ENCODE data around the gene SNX32. TPM values are rescaled to one million over a fixed set of nuclear protein-coding genes. Genes with fewer than 3 reads are reported as not detected.
A peak's percentile ranks its signal among the peaks of the same experiment; 100 is the strongest.
"Not testable (repeated sequence)": the region's sequence is repeated elsewhere in the genome, so short reads cannot be mapped to it uniquely, and the experiment has no call there.

The SNX32 gene
- total RNA-seq, 2 experiments from 2014 or later: 2.0 to 2.7 TPM

DNA sequence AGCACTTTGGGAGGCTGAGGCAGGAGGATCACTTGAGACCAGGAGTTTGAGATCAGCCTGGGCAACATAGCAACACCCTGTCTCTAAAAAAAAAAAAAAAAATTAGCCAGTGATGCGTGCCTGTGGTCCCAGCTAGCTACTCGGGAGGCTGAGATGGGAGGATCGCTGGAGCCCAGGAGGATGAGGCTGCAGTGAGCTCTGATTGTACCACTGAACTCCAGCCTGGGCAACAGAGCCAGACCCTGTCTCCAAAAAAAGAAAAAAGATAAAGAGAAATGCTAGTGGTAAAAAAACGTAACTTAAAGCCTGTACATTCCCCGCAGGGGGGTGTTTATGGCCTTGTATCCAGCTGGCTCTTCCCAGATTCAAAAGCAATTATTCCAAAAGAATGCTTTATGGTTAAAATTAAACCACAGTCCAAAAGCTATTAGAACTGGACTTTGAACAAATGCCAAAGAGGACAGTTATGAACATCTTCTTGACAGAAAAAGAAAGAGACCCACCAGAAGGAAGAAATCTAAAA, 16.4 kb upstream of the SNX32 start:
- no peak for DNase-seq
- peak overlapping the region; percentile 69 for H3K4me3 Mint-ChIP-seq
- H3K9me3 Mint-ChIP-seq: no peaks in the 10 kb centered on the region
- no peaks in the 10 kb centered on the region for H3K36me3 Mint-ChIP-seq
- ChIA-PET POLR2A (interaction anchor here (0.6 to 3.4 kb wide), 8 partner anchors 16 to 203 kb away, joined by 3 to 19 read pairs (median 4); partner anchors contain the start of genes AP5B1, CFL1, MAP3K11 and RNASEH2C), CTCF (interaction anchor here (0.6 to 6.2 kb wide), 30 partner anchors 9 to 205 kb away, joined by 3 to 126 read pairs (median 5); partner anchors contain the start of genes AP5B1, KAT5, MUS81 and RELA)
- peaks cover 10% of the 10 kb centered on the region for H3K4me1 Mint-ChIP-seq (ENCODE audit: low read depth)
- H3K27me3 Mint-ChIP-seq: no peaks in the 10 kb centered on the region
- H3K27ac Mint-ChIP-seq: peak overlapping the region; percentile 46
- intact Hi-C loops (cut with micrococcal nuclease): no loop called here

DNA sequence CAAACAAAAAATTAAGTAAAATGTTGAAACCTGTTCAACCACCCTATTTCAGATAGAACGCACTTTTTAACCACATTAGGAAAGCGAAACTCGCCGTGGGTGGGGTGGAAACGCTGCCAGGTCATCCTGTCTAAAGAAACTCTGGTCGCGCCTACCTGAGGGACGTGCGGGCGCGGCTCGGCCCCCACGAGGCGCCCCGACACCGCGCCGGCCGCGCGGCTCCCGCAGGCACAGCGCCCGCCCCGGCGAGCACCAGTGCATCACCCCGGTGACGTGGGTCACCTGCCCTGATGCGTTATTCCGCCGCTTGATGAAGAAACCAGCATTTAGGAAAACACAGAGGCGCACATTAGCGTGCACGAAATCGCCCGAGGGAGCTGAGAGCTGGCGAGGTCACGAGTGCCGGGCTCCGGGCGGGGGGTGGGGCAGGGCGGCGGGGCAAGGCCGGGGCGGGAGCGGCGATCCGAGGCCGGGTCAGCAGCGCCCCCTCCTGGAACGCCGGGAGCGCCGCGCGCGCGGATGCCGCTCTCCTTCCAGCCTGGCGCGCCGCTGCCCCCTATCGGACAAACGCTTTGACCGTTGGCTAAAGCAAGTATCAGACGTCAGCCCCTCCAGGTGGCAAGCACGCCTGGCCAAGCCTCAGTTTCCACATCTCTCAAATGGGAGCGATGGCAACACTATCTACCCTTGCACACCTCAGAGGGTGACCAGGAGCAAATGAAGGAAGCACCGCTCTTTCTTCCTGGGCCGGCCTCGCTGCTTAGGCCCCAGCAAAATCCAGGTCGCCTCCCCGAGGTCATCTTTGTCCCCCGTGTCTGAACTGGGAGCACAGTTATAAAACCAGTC, 15.7 kb upstream of the SNX32 start:
- ChIA-PET CTCF (interaction anchor here (0.6 to 6.2 kb wide), 35 partner anchors 9 to 430 kb away, joined by 3 to 126 read pairs (median 5); partner anchors contain the start of genes AP5B1, KAT5, MUS81 and RNASEH2C), POLR2A (interaction anchor here (0.6 to 3.4 kb wide), 8 partner anchors 15 to 204 kb away, joined by 3 to 19 read pairs (median 4); partner anchors contain the start of genes AP5B1, CFL1, MAP3K11 and RNASEH2C)
- intact Hi-C loops (cut with micrococcal nuclease): loop anchor here (1.0 kb wide), 2 partner anchors 38 to 106 kb away; partner anchors contain the start of genes AP5B1 and KAT5
- Mint-ChIP-seq H3K9me3 (no peaks in the 10 kb centered on the region), H3K27me3 (no peaks in the 10 kb centered on the region), H3K36me3 (no peaks in the 10 kb centered on the region), H3K4me3 (peak overlapping the region; percentile 69), H3K4me1 (ENCODE audit: low read depth) (peaks cover 10% of the 10 kb centered on the region), H3K27ac (peak overlapping the region; percentile 46)
- DNase-seq: peak; percentile 95

DNA sequence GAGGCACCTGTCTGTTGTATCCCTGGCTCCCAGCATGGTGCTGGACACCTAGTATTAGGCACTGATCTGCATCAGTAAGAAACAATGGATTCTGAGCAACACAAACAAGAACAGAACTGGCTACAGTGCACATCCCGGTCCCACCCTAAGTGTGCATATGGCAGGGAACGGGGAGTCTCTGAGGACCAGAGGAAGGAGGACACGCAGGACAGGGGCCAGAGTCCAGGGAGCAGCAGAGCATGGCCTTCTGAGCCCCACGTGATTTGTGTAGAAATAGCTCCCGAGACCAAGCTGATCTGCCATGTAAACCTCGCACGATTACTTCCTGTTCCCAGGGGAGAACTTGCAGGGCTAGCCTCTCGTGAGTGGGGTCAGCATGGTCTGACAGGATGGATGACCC, 12.7 kb upstream of the SNX32 start:
- no peaks in the 10 kb centered on the region for H3K9me3 Mint-ChIP-seq
- no peak overlapping the region for H3K4me3 Mint-ChIP-seq
- no peak for DNase-seq
- no peaks in the 10 kb centered on the region for H3K36me3 Mint-ChIP-seq
- H3K27ac Mint-ChIP-seq: no peak overlapping the region
- ChIA-PET POLR2A (no interaction called here), CTCF (interaction anchor here (2.8 to 6.2 kb wide), 2 partner anchors 41 to 43 kb away, joined by 15 to 126 read pairs; partner anchors contain the start of gene AP5B1)
- intact Hi-C loops (cut with micrococcal nuclease): no loop called here
- H3K27me3 Mint-ChIP-seq: no peaks in the 10 kb centered on the region
- peaks cover 10% of the 10 kb centered on the region for H3K4me1 Mint-ChIP-seq (ENCODE audit: low read depth)

DNA sequence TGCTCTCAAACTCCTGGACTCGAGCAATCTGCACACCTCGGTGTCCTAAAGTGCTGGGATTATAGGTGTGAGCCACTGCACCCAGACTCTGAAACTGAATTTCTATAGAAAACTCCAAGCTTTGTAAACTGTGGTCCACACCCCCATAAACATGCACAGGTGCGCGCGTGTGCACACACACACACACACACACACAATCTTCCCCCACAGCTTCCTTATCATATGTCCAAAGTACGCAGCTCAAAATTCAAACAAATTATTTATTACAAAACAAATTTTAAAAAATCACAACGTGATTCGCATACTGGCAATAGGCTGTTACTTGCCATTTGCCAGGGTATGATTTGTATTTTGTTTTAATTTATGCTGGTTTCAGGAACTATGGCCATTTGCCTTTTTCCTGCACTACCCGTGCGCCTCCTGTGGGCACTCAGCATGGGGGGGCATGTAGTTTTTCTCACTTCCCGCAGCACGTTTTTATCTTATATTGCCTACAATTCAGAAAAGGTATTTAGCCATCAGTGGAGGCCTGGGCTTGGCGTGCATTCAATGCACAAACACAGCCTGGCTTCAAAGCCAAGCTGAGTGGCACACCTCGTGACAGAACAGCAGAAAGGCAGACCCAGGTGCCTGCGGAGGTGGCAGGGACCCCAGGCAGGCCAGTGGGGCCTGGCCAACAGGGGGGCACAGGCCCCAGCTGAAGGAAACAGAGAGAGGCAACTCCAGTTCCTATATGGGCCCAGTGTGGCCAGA, 10.8 kb upstream of the SNX32 start:
- H3K4me1 Mint-ChIP-seq (ENCODE audit: low read depth): peaks cover 7% of the 10 kb centered on the region

DNA sequence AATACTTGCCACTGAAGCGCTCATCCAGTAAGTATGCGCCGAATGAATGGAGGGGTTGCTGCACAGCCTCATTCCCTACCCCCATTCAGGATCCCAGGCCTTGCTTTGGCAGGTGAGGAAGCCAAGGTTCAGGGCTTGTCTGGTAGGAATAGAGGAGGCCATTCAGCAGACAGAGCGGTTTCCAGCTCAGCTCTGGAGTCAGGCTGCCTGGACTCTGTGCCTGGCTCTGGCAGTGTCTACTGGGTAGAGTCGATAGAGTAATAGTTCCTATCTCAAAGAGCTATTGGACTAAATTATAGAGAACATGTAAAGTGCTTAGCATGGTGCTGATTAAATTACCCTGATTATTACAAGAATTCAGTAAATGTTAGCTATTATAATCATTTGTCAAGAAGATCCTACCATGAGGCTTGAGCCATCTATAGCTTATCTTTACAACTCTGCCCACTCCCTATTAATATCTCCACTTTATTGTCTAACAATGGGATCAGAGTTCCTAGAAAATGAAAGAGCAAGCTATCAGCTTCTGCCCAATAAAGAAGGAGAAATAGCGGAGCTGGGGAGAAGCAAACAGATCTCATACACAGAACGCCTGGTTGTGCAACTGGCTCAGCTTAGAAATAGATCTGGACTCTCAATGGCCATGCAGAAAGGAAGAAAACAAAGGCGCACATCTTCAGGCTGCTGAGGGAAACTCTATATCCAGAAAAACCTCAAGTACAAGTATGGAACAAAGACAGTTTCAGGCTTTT, 6.6 kb upstream of the SNX32 start:
- DNase-seq: no peak
- H3K4me3 Mint-ChIP-seq: no peak overlapping the region
- POLR2A ChIA-PET: interaction anchor here (1.5 kb wide), 1 partner anchor 47 kb away, joined by 6 read pairs; the partner anchor contains the start of gene AP5B1

More for the DNA sequence above, 10.8 kb upstream of the SNX32 start:
- Mint-ChIP-seq H3K4me3 (no peak overlapping the region), H3K9me3 (no peaks in the 10 kb centered on the region), H3K36me3 (no peaks in the 10 kb centered on the region), H3K27me3 (no peaks in the 10 kb centered on the region), H3K27ac (no peak overlapping the region)
- CTCF ChIA-PET: interaction anchor here (0.6 to 2.8 kb wide), 5 partner anchors 10 to 117 kb away, joined by 3 to 15 read pairs (median 4); partner anchors contain the start of gene RNASEH2C
- intact Hi-C loops (cut with micrococcal nuclease): no loop called here
- DNase-seq: no peak
- POLR2A ChIA-PET: no interaction called here

DNA sequence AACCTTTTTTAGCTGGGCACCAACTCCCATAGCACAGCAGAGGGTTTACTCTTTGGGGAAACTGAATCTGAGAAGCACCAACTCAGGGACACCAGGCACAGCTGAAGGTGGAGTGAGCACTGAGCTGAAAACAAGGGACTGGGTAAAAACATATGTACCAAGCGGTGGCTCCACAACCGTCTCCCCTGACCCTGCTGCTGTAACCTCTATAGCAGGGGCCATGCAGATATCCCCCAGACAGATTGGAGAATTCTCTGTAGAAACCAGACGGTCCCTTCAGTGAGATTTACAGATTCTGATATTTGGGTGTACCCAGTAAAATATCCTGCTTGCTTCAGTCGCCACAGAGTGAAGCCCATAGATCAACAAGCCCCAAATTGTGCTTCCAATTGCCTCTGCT, 4.3 kb upstream of the SNX32 start:
- Mint-ChIP-seq H3K36me3 (no peaks in the 10 kb centered on the region), H3K27me3 (no peaks in the 10 kb centered on the region)
- POLR2A ChIA-PET: interaction anchor here (1.1 kb wide), 1 partner anchor 31 kb away, joined by 3 read pairs; the partner anchor contains the start of gene MUS81

More for the DNA sequence above, 6.6 kb upstream of the SNX32 start:
- intact Hi-C loops (cut with micrococcal nuclease): no loop called here
- H3K36me3 Mint-ChIP-seq: no peaks in the 10 kb centered on the region
- no peaks in the 10 kb centered on the region for H3K27me3 Mint-ChIP-seq
- peaks cover 19% of the 10 kb centered on the region for H3K4me1 Mint-ChIP-seq (ENCODE audit: low read depth)
- CTCF ChIA-PET: interaction anchor here (0.9 to 3.7 kb wide), 11 partner anchors 9 to 121 kb away, joined by 3 to 24 read pairs (median 4); partner anchors contain the start of genes KAT5 and MUS81
- peak overlapping the region; percentile 18 for H3K27ac Mint-ChIP-seq
- no peaks in the 10 kb centered on the region for H3K9me3 Mint-ChIP-seq

DNA sequence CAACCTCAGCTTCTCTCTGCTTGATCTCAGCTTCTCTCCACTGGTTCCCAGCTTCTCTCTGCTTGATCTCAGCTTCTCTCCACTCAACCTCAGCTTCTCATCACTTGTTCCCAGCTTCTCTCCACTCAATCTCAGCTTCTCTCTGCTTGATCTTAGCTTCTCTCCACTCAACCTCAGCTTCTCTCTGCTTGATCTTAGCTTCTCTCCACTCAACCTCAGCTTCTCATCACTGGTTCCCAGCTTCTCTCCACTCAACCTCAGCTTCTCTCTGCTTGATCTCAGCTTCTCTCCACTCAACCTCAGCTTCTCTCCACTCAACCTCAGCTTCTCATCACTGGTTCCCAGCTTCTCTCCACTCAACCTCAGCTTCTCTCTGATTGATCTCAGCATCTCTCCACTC, 1.5 kb upstream of the SNX32 start:
- H3K27me3 Mint-ChIP-seq; H3K27ac Mint-ChIP-seq; H3K4me3 Mint-ChIP-seq; intact Hi-C loops (cut with micrococcal nuclease); DNase-seq; H3K9me3 Mint-ChIP-seq; H3K36me3 Mint-ChIP-seq: not testable (repeated sequence)
- CTCF ChIA-PET: interaction anchor here (1.0 to 4.1 kb wide), 6 partner anchors 14 to 121 kb away, joined by 5 to 25 read pairs (median 10); partner anchors contain the start of genes AP5B1 and KAT5
- peaks cover 30% of the 10 kb centered on the region for H3K4me1 Mint-ChIP-seq (ENCODE audit: low read depth)
- POLR2A ChIA-PET: interaction anchor here (0.7 to 2.7 kb wide), 4 partner anchors 13 to 130 kb away, joined by 3 to 16 read pairs (median 3); partner anchors contain the start of genes CCDC85B and MUS81

More for the DNA sequence above, 4.3 kb upstream of the SNX32 start:
- H3K4me3 Mint-ChIP-seq: no peak overlapping the region
- H3K9me3 Mint-ChIP-seq: no peaks in the 10 kb centered on the region
- CTCF ChIA-PET: interaction anchor here (0.5 to 3.7 kb wide), 6 partner anchors 11 to 118 kb away, joined by 3 to 24 read pairs (median 7); partner anchors contain the start of genes CCDC85B and KAT5
- H3K4me1 Mint-ChIP-seq (ENCODE audit: low read depth): peaks cover 30% of the 10 kb centered on the region
- intact Hi-C loops (cut with micrococcal nuclease): no loop called here
- DNase-seq: no peak
- no peak overlapping the region for H3K27ac Mint-ChIP-seq

DNA sequence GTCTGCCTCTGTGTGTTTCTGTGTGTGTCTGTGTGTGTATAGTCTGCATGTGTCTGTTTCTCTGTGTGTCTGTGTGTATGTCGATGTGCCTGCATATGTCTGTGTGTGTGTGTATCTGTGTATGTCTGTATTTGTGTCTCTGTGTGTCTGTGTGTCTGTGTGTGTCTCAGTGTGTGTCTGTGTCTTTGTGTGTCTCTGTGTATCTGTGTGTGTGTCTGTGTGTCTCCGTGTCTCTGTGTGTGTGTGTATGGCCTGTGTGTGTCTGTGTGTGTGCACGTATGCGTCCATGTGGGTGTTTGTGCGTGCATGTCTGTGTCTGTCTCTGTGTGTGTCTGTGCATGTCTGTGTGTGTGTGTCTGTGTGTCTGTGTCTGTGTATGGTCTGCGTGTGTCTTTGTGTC, 439 bp downstream of the SNX32 start:
- H3K36me3 Mint-ChIP-seq: no peaks in the 10 kb centered on the region
- H3K4me3 Mint-ChIP-seq: no peak overlapping the region
- no peak overlapping the region for H3K27ac Mint-ChIP-seq
- CTCF ChIA-PET: interaction anchor here (2.3 to 4.1 kb wide), 4 partner anchors 16 to 54 kb away, joined by 8 to 25 read pairs (median 16); partner anchors contain the start of gene AP5B1
- no peak for DNase-seq
- peaks cover 21% of the 10 kb centered on the region for H3K4me1 Mint-ChIP-seq (ENCODE audit: low read depth)
- H3K9me3 Mint-ChIP-seq: no peaks in the 10 kb centered on the region
- POLR2A ChIA-PET: interaction anchor here (0.7 to 2.7 kb wide), 4 partner anchors 16 to 127 kb away, joined by 3 to 16 read pairs (median 4); partner anchors contain the start of genes MUS81 and SART1
- no peaks in the 10 kb centered on the region for H3K27me3 Mint-ChIP-seq
- intact Hi-C loops (cut with micrococcal nuclease): no loop called here

DNA sequence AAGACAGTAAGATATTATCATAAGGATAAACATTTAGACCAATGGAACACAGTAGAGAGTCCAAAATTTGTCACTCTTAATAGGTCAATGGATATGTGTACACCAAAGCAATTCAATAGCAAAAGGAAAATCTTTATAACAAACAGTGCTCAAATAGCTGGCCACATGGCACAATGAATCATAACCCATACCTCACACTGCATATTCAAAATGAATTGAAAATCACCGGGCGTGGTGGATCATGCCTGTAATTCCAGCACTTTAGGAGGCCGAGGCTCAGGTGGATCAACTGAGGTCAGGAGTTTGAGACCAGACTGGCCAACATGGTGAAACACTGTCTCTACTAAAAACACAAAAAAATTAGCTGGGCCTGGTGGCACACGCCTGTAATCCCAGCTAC, 8.4 kb downstream of the SNX32 start:
- H3K27ac Mint-ChIP-seq: no peak overlapping the region
- ChIA-PET POLR2A (no interaction called here), CTCF (interaction anchor here (1.1 kb wide), 1 partner anchor 62 kb away, joined by 3 read pairs; no protein-coding TSS in a partner anchor)
- H3K4me3 Mint-ChIP-seq: no peak overlapping the region
- DNase-seq: no peak
- intact Hi-C loops (cut with micrococcal nuclease): no loop called here
- no peaks in the 10 kb centered on the region for H3K9me3 Mint-ChIP-seq
- H3K36me3 Mint-ChIP-seq: no peaks in the 10 kb centered on the region
- H3K27me3 Mint-ChIP-seq: no peaks in the 10 kb centered on the region
- no peaks in the 10 kb centered on the region for H3K4me1 Mint-ChIP-seq (ENCODE audit: low read depth)

DNA sequence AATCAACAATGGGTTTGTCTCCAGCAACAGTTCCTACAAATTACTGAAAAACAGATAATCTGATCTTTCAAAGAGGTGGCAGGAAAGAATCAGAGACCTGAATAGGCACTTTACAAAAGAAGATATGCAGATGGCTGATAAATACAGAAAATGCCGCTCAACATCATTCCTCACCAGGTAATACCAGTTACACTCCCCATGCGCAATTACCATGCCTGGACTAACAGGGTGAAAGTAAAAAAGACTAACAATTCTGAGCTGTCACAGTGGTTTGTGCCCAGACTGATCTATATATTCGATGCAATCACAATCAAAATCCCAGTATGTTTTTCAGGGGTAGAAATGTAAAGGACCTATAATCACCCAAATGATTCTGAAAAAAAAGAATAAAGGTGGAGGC, 10.0 kb downstream of the SNX32 start:
- Mint-ChIP-seq H3K36me3 (no peaks in the 10 kb centered on the region), H3K9me3 (no peaks in the 10 kb centered on the region), H3K4me1 (ENCODE audit: low read depth) (no peaks in the 10 kb centered on the region), H3K27ac (no peak overlapping the region), H3K4me3 (no peak overlapping the region), H3K27me3 (no peaks in the 10 kb centered on the region)
- ChIA-PET POLR2A (no interaction called here), CTCF (interaction anchor here (1.6 to 2.3 kb wide), 2 partner anchors 40 to 132 kb away, joined by 3 to 7 read pairs; partner anchors contain the start of gene KAT5)
- DNase-seq: no peak
- intact Hi-C loops (cut with micrococcal nuclease): no loop called here

Measured in activated CD4-positive, alpha-beta memory T cell treated with anti-CD3 and anti-CD28 coated beads for 36 hours (primary cell).